ENCODE results near the gene NIPSNAP2. TPM values are rescaled to one million over a fixed set of nuclear protein-coding genes. Genes with fewer than 3 reads are reported as not detected.
"Not testable (repeated sequence)": the region's sequence is repeated elsewhere in the genome, so short reads cannot be mapped to it uniquely, and the experiment has no call there.

Gene NIPSNAP2
- total RNA-seq, 1 donor from 2014 or later = 75.0 TPM

DNA sequence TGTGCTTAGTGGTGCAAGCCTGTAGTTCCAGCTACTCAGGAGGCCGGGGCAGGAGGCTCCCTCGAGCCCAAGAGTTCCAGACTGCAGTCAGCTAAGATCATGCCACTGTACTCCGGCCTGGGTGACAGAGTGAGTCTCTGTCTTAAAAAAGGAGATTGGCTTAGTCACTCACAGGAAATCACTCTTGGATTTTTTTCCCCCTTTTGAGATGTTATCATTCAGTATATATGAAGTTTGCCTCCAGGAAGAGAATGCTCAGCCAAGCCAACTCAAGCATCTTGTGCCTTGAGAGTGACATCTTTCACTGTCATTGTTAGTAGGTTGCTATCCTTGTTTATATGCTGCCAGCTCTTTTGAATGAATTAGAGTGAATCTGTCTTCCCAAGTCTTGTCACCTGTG, 28.0 kb downstream of the NIPSNAP2 start:
- TF ChIP-seq, protein P1, sequence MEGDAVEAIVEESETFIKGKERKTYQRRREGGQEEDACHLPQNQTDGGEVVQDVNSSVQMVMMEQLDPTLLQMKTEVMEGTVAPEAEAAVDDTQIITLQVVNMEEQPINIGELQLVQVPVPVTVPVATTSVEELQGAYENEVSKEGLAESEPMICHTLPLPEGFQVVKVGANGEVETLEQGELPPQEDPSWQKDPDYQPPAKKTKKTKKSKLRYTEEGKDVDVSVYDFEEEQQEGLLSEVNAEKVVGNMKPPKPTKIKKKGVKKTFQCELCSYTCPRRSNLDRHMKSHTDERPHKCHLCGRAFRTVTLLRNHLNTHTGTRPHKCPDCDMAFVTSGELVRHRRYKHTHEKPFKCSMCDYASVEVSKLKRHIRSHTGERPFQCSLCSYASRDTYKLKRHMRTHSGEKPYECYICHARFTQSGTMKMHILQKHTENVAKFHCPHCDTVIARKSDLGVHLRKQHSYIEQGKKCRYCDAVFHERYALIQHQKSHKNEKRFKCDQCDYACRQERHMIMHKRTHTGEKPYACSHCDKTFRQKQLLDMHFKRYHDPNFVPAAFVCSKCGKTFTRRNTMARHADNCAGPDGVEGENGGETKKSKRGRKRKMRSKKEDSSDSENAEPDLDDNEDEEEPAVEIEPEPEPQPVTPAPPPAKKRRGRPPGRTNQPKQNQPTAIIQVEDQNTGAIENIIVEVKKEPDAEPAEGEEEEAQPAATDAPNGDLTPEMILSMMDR (IDR thresholded peaks at IDR 0.05; ENCODE audit: insufficient read depth, low read length, poor library complexity, severe bottlenecking) = no peak
- H3K27me3 ChIP-seq (ENCODE audit: control insufficient read depth, insufficient read depth, low read length) = no peaks in the 10 kb centered on the region
- DNase-seq (ENCODE audit: low read depth) = no peak
- H3K36me3 ChIP-seq (ENCODE audit: control insufficient read depth, insufficient read depth, low read length) = no peaks in the 10 kb centered on the region
- H3K4me3 ChIP-seq (ENCODE audit: low read depth, low read length) = no peak overlapping the region

DNA sequence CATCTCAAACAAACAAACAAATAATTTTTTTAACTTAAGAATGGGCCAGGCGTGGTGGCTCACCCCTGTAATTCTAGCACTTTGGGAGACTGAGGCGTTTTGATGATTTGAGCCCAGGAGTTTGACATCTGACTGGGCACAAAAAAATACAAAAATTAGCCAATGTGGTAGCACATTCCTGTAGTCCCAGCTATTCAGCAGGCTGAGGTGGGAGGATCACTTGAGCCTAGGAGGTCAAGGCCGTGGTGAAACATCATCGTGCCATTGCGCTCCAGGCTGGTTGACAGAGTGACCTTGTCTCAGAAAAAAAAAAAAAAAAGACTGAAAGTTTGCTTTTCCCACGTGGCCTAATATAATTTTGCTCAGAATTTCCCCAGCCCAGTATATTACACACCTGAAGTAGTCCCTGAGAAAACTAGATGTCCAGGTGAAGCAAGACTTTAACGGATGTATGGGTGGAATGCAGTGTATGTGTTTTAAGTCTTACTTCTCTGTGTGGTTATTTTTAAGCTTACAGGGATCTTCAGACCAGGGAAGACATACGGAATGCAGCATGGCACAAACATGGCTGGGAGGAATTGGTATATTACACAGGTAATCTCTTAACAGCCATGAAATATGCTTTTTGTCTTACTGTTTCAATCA, 32.6 kb downstream of the NIPSNAP2 start:
- Histone ChIP-seq H3K36me3 (ENCODE audit: control insufficient read depth, insufficient read depth, low read length) (no peaks in the 10 kb centered on the region), H3K4me3 (ENCODE audit: low read depth, low read length) (no peak overlapping the region), H3K27me3 (ENCODE audit: control insufficient read depth, insufficient read depth, low read length) (no peaks in the 10 kb centered on the region)
- TF ChIP-seq, protein P1 (IDR thresholded peaks at IDR 0.05; ENCODE audit: insufficient read depth, low read length, poor library complexity, severe bottlenecking) = no peak
- DNase-seq (ENCODE audit: low read depth) = no peak

DNA sequence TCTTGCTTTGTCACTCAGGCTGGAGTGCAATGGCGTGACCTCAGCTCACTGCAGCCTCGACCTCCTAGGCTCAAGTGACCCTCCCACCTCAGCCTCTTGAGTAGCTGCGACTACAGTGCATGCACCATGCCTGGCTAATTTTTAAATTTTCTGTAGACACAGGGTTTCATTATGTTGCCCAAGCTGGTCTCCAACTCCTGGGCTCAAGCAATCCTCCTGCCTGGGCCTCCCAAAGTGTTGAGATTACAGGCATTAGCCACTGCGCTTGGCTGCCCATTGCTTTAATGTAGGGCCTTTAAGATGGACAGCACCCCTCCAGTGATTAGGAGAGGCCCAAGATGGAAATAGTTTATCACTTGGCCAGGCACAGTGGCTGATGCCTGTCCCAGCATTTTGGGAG, 39.4 kb downstream of the NIPSNAP2 start:
- H3K27me3 ChIP-seq (ENCODE audit: control insufficient read depth, insufficient read depth, low read length) = no peaks in the 10 kb centered on the region
- DNase-seq (ENCODE audit: low read depth) = no peak
- H3K4me3 ChIP-seq (ENCODE audit: low read depth, low read length) = no peak overlapping the region
- H3K36me3 ChIP-seq (ENCODE audit: control insufficient read depth, insufficient read depth, low read length) = no peaks in the 10 kb centered on the region
- TF ChIP-seq, protein P1 (IDR thresholded peaks at IDR 0.05; ENCODE audit: insufficient read depth, low read length, poor library complexity, severe bottlenecking) = no peak

DNA sequence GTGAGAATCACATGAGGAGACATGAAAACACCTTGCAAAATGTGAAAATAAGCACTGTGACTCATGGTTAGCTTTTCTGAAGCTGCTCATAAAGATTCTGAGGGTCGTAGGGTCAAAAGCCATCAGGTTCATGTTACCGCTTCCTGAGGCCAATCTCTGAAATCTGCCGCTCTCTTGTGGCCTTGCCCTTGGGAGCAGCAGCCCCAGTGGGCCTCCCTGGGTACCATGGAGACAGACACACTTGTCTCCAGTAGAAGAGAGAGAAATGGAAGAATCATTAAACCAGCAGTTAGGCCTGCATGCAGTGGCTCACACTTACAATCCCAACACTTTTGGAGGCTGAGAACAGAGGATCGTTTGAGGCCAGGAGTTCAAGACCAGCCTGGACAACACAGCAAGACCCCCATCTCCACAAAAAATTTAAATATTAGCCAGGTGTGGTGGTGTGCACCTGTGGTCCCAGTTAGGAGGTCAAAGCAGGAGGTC, 42.8 kb downstream of the NIPSNAP2 start:
- no peak overlapping the region for H3K4me3 ChIP-seq (ENCODE audit: low read depth, low read length)
- H3K27me3 ChIP-seq (ENCODE audit: control insufficient read depth, insufficient read depth, low read length) = no peaks in the 10 kb centered on the region
- no peak for DNase-seq (ENCODE audit: low read depth)
- no peaks in the 10 kb centered on the region for H3K36me3 ChIP-seq (ENCODE audit: control insufficient read depth, insufficient read depth, low read length)
- TF ChIP-seq, protein P1 (IDR thresholded peaks at IDR 0.05; ENCODE audit: insufficient read depth, low read length, poor library complexity, severe bottlenecking) = no peak

DNA sequence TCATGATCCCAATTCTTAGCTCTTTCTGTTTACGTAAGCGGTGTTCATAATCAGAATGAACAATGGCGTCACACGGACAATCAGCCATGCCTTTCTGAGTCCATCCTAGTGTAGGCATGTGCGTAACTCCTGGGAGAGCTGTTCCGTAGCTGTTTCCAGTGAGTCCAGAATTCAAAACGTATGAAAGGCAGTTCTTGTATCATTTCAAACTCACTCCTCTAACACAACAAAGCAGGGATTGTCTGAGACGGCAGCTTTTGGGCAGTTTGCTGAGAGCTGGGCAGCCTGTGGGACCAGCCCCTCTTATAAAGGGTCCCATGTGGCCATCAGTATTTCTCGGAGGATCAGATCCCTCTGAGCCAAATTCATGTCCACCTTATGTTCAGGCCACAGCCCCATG, 43.5 kb downstream of the NIPSNAP2 start:
- H3K27me3 ChIP-seq (ENCODE audit: control insufficient read depth, insufficient read depth, low read length) = no peaks in the 10 kb centered on the region
- no peak for DNase-seq (ENCODE audit: low read depth)
- H3K4me3 ChIP-seq (ENCODE audit: low read depth, low read length) = no peak overlapping the region
- TF ChIP-seq, protein P1 (IDR thresholded peaks at IDR 0.05; ENCODE audit: insufficient read depth, low read length, poor library complexity, severe bottlenecking) = no peak
- H3K36me3 ChIP-seq (ENCODE audit: control insufficient read depth, insufficient read depth, low read length) = no peaks in the 10 kb centered on the region

DNA sequence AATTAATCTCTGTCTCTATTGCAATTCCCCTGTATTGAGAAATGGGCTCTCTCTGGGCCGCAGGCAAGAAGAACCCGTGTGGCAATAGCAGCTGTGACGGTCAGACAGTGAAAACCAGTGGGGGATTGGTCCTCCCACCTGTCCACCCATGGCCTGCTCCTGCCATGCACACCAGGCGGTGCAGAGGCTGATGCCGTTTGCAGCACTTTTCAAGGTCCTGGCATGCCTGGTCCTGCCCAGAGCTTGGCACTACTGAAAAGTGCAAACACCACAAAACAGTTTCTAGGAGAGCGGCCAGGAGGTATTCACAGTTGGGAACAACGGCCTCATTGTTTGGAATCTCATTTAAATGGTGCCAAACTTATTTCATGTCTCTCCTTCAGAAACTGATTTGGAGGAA, 45.3 kb downstream of the NIPSNAP2 start:
- TF ChIP-seq, protein P1 (IDR thresholded peaks at IDR 0.05; ENCODE audit: insufficient read depth, low read length, poor library complexity, severe bottlenecking) = no peak
- no peaks in the 10 kb centered on the region for H3K36me3 ChIP-seq (ENCODE audit: control insufficient read depth, insufficient read depth, low read length)
- no peak for DNase-seq (ENCODE audit: low read depth)
- no peaks in the 10 kb centered on the region for H3K27me3 ChIP-seq (ENCODE audit: control insufficient read depth, insufficient read depth, low read length)
- no peak overlapping the region for H3K4me3 ChIP-seq (ENCODE audit: low read depth, low read length)

DNA sequence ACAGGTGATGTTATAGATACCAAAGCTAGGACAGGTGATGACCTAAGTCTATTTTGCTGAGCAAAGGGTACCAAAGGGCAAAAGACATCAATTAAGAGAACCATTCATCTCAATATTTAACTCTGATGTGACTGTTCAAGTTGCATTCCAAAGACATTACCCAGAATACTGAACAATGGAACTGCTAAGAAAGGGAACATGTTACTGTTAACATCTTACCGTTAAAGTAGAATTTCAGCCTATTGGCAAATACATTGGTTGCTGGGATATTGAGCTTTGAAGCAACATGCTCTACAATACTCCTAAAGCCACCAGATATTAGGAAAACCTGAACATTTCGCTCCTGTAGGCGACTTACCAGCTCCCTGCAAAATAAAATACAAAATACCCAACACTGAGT, 52.6 kb downstream of the NIPSNAP2 start:
- H3K4me3 ChIP-seq (ENCODE audit: low read depth, low read length); H3K27me3 ChIP-seq (ENCODE audit: control insufficient read depth, insufficient read depth, low read length); DNase-seq (ENCODE audit: low read depth); H3K36me3 ChIP-seq (ENCODE audit: control insufficient read depth, insufficient read depth, low read length): not testable (repeated sequence)

Data from kidney epithelial cell (primary cell).